Right renal pelvis (tissue), 4 donors: ENCODE results near the gene TSHZ2. TPM values are rescaled to one million over a fixed set of nuclear protein-coding genes. Genes with fewer than 3 reads are reported as not detected.
"Not testable (repeated sequence)": the region's sequence is repeated elsewhere in the genome, so short reads cannot be mapped to it uniquely, and the experiment has no call there.

ENCODE experiments used
- DNase-seq, 4 donors: peaks; one replicate each; pipeline ENCODE4 v3.0.0-alpha.2; 2013; ENCODE audit warnings: low read depth in 4 of 4, low spot score in 3 of 4, missing footprints in 1 of 4
- polyA plus RNA-seq, 4 donors: library from polyadenylated mRNA; unstranded; fragments of 120-200 nt; gene quantifications; one replicate each; pipeline ENCODE4 v1.2.1, GENCODE V29; 2013; ENCODE audit not compliant: insufficient read length in 4 of 4

The TSHZ2 gene
- polyA plus RNA-seq, 4 donors, result 12.6 to 14.2 (median 12.9) TPM

GRCh38 chr20:52962183-52962582, 10.0 kb upstream of the TSHZ2 start:
- no peak for DNase-seq

DNA sequence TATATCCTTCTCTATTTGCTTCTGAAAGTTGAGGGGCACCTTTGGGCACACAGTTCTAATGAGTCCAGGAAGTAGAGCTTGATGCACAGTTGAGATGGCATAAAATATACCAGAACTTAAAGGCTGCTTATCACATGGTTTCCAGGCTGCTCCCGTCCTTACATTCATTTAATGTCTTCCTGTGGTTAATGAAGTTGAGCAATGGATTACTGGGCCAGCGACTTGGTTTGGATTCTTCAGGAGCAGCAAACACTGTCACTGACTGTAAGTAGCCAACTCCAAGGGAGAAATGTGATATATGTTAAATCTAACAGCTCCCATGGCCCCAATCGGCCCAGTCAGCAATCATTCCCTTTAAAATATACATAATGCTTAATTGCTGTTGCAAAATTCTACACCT, 9.0 kb upstream of the TSHZ2 start:
- DNase-seq, result no peak

DNA sequence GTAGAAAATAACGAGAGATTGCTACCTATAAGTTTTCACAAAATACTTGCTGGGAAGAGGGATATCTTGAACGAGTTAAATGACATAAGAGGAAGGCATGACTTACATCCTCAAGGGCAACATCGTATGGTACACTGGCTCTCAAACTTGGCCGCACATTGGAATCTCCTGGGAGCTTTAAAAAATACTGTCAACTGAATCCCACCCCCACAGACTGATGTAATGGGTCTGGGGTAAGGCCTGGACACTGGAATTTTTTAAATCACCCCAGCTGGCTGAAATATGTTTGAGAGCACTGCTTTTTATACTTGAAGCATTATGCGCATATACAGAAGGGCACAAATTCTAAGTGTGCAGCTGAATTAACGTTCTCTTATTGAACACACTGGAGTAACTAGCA, 8.0 kb upstream of the TSHZ2 start:
- DNase-seq, result no peak

- DNase-seq, result no peak
These were observed 6.8 kb upstream of the TSHZ2 start for GRCh38 chr20:52965380-52965779.

DNA sequence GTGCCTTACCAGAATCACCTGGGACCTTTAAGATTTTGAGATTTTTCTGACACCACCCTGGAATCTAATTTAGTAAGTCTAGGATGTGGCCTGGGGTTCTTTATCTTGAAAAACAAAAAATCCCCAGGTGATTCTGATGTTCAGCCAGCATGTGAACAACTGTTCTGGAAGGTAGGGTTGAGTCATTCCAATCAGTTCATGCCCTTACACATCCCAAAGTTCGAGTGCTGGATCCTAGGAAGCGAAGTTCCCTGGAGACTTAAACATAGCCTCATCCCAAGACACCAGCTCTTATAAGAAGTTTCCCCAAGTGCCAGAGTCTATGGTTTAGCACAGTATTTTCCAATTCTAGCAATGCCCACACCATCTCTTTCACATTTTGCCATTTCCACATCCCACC, 6.3 kb upstream of the TSHZ2 start:
- DNase-seq, result no peak

- DNase-seq, result not testable (repeated sequence)
These were observed 5.6 kb upstream of the TSHZ2 start for GRCh38 chr20:52966543-52966942.

DNA sequence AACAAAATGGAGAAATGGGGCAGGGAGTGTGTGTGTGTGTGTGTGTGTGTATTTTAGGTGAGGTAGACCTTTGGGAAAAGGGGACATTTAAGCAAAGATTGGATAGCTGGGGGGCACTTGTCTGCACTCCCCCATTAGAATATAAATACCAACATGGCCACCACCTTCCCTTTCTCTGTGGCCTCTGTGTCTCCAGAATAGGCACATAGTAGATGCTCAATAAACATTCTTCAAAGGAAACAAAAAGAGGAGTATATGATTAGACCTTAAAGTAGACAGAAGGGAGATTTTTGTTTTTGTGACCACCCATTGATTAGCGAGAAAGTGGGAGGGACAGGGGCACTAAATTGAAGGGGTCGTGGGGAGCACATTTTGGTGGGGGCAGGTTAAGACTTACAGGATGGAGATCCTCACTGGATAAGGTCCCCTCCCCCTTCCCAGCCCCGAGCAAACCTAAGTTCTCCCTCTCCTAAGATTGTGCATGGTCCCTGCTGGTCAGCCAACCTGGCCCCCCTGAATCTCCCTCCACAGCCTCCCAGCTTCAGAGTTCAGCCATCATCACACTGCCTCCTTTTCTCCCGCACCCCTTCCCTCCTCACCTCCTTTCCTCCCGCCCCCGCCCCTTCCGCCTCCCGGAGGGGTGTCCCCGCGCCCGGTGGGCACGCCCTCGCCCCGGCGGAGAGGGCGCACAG, 514 bp upstream of the TSHZ2 start:
- DNase-seq, result no peak

DNA sequence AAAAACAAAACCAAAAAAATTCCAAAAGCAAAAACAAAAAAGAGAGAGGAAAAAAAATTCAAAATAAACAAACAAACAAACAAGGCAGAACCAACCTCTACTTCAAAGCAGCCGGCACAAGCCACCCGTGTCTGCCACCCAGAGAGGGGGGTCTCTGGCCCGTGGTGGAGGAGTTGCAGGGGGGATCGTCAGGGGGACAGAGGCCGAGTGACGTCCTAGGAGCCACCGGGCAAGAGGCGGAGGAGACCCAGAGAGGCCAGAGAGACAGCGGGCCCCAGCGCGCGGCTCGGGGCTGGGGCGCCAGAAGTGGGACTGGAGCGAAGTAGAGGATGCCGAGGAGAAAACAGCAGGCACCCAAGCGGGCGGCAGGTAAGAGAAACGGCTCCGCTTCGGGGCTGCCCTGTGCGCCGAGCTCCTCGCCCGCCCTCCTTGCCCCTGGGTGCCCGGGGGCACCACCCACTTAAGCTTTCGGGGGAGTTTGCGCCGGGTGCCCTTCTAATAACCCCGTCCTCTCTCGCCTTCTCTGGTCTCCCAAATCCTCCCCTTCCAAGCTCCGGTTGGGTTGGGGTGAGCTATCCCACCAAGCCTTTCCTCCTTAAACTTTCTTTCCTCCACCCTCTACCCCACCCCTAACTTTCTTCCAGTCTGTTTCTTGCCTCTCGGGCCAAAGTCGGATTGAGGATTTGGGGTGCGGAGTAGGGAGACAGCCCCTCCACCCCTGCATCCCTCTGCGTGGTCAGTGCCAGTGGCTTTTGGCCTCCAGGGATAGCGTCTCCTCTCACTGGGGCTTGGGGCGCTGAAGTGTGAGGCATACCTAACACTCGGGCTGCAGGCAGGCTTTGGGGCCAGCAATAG, 1.0 kb downstream of the TSHZ2 start:
- no peak for DNase-seq

DNA sequence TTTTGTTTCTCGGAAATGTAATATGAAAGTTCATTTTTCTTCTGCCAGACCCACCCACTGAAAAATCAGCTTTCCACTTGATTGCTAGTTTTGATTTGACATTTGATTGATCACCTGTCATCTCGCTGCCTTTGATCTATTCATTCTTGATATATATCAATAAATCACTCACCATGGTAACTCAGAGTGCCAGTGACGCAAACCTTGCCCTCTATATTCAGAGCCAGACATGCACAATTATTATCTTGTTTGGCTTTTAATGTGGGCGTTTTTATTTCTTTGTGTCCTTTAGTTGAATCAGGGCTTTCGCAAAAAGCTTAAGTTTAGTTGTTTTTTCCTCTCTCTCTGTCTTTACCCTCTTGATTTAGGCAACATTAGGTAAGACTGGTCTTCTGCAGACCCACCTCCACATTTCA, 2.0 kb downstream of the TSHZ2 start:
- no peak for DNase-seq

DNA sequence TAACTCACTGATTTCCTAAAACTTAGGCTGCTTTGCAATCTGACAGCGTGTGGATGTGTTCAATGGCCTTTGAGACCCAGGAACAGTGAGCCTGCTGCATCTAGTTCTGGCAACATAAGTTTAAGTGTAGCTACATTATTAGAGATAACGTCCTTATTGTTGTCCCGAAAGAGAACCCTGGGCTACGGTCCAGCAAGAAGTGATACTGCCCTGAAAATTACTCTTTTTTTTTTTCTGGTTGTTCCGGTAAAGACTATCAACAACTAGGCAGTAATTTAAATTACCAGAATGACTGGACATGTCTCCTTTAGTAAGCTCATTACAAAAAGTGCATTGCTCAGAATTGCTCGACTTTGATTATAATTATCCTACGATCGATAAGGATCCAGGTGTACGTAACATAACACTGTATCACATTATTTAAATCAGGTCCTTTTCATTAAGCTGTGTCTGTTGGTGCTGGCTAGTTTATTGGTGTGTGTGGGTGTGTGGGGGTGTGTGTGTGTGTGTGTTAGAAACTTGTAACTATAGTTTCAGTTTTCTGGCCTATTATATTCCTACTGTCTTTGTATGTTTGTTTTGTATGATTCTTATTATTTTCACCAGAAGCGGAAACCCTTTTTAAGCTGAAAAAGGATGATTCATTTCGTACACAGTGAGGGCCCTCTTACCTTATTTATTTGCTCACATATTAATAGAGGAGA, 3.0 kb downstream of the TSHZ2 start:
- DNase-seq, result no peak

GRCh38 chr20:52975803-52976531, 3.8 kb downstream of the TSHZ2 start:
- DNase-seq, result no peak

GRCh38 chr20:52978851-52979250, 6.7 kb downstream of the TSHZ2 start:
- no peak for DNase-seq

- no peak for DNase-seq
These were observed 8.9 kb downstream of the TSHZ2 start for GRCh38 chr20:52981051-52981450.

- no peak for DNase-seq
These were observed 11.7 kb downstream of the TSHZ2 start for GRCh38 chr20:52983726-52984450.

- no peak for DNase-seq
These were observed 12.3 kb downstream of the TSHZ2 start for GRCh38 chr20:52984451-52984810.

DNA sequence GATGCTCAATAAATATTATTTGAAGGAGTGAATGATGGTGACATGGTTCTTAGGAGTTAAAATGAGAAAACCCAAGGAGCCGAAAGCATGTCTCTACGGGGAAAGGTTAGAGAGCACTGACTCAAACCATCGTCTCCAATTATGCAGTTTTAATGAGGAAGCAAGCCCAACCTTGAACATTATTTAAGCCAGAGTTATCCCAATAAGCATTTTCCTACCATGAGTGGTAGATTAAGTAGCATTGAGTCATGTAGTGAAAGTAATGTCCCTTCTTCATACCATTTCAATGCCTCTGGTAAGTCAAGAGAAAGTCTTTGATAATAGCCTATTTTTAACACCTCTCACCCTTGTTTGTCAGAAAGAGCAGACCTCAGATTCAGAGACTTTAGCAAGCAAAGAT, 13.5 kb downstream of the TSHZ2 start:
- DNase-seq, result no peak

- no peak for DNase-seq
These were observed 15.1 kb downstream of the TSHZ2 start for GRCh38 chr20:52987295-52987694.

DNA sequence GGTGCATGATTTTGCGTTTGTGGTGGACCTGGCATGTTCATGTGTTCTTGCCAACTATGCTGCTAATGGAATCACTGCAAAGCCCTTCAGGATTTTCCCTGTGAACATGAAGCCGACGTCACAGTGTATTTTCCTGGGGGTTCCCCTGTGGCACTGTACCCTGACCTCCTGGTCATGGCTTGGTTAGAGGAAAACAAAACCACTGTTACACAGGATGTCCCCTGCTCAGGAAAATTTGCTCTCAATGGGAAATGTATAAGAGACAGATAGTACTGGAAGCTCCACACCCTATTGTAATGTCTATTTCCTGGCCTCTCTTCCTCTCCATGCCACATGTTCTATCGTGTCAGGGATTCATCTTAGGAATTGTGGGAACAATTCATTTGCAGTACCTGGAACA, 19.7 kb downstream of the TSHZ2 start:
- DNase-seq, result no peak

GRCh38 chr20:52992632-52993031, 20.5 kb downstream of the TSHZ2 start:
- no peak for DNase-seq

DNA sequence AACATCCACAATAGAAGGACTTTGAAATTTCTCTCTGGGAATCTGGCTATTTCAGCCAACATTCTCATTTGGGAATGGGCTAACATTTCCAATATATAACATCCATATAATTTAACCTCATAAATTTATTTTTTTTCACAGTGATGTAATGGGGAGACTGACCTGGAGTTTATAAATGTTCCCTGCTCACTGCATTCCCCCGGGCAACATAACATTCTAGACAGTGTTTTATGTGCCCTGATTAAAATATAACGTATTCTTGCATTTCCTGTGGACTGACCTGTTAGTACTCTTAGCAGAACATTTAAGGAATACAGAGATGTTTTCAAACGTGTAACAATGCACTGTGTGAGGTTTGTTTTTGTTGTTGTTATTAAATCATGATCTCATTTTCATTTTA, 20.9 kb downstream of the TSHZ2 start:
- DNase-seq, result no peak
